ENCODE data around the gene RNF149.
"Not testable (repeated sequence)": the region's sequence is repeated elsewhere in the genome, so short reads cannot be mapped to it uniquely, and the experiment has no call there.

DNA sequence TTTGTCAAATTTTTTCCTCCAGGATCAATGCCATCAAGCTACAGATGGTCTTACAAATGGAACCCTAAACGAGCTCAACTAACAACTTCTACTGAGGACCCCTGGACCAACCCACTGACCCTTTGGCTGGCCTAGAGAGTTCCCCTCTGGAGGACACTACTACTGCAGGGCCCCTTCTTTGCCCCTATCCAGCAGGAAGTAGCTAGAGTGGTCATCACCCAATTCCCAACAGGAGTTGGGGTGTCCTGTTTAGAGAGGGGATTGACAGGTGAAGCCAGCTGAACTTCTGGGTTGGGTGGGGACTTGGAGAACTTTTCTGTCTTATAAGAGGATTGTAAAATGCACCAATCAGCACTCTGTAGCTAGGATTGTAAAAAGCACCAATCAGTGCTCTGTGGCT lies 72.5 kb downstream of the RNF149 start:
- TF ChIP-seq EZH2phosphoT487 (conservative IDR thresholded peaks at IDR 0.05; ENCODE audit: low read length): not testable (repeated sequence)
- TF ChIP-seq, protein P1, sequence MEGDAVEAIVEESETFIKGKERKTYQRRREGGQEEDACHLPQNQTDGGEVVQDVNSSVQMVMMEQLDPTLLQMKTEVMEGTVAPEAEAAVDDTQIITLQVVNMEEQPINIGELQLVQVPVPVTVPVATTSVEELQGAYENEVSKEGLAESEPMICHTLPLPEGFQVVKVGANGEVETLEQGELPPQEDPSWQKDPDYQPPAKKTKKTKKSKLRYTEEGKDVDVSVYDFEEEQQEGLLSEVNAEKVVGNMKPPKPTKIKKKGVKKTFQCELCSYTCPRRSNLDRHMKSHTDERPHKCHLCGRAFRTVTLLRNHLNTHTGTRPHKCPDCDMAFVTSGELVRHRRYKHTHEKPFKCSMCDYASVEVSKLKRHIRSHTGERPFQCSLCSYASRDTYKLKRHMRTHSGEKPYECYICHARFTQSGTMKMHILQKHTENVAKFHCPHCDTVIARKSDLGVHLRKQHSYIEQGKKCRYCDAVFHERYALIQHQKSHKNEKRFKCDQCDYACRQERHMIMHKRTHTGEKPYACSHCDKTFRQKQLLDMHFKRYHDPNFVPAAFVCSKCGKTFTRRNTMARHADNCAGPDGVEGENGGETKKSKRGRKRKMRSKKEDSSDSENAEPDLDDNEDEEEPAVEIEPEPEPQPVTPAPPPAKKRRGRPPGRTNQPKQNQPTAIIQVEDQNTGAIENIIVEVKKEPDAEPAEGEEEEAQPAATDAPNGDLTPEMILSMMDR (IDR thresholded peaks at IDR 0.05; ENCODE audit: insufficient read depth, low read length, poor library complexity, severe bottlenecking): not testable (repeated sequence)
